Activated CD8-positive, alpha-beta T cell treated with anti-CD3 and anti-CD28 coated beads for 36 hours (primary cell): Measurements from ENCODE around the gene ID3. TPM values are rescaled to one million over a fixed set of nuclear protein-coding genes. Genes with fewer than 3 reads are reported as not detected.

ENCODE experiments used
- ATAC-seq: fragments of 200-7000 bp; cut with Tn5 transposase; one replicate; pipeline ENCODE4 v1.10.0; 2021; ENCODE audit warnings: mild to moderate bottlenecking, moderate library complexity
- CTCF ChIA-PET: fragments of 350-600 bp; sonication (Branson Sonifier 250); formaldehyde crosslinking; loops from one replicate; lab custom pipeline; 2021; ENCODE audit warnings: antibody characterized with exemption; lab: Charles Lee
- POLR2A ChIA-PET: fragments of 350-600 bp; sonication (Branson Sonifier 250); formaldehyde crosslinking; loops from one replicate; lab custom pipeline; 2021; ENCODE audit warnings: antibody characterized with exemption; lab: Charles Lee
- DNase-seq: peaks from one replicate; pipeline ENCODE4 v3.0.0-alpha.2; 2020
- H3K27ac Mint-ChIP-seq: one replicate; pipeline ENCODE4 v1.8.0; 2021; ENCODE audit warnings: mild to moderate bottlenecking, mixed read lengths
- H3K27me3 Mint-ChIP-seq: one replicate; pipeline ENCODE4 v1.8.0; 2021; ENCODE audit warnings: mixed read lengths
- H3K36me3 Mint-ChIP-seq: one replicate; pipeline ENCODE4 v1.8.0; 2021; ENCODE audit warnings: low read depth, mixed read lengths
- H3K4me1 Mint-ChIP-seq: one replicate; pipeline ENCODE4 v1.8.0; 2021; ENCODE audit warnings: low read depth, mixed read lengths
- H3K4me3 Mint-ChIP-seq: one replicate; pipeline ENCODE4 v1.8.0; 2021; ENCODE audit warnings: mild to moderate bottlenecking, moderate library complexity, mixed read lengths
- H3K9me3 Mint-ChIP-seq: one replicate; pipeline ENCODE4 v1.8.0; 2021; ENCODE audit warnings: mixed read lengths
- CTCF ChIP-seq: fragments of 200-600 bp; IDR thresholded peaks from one replicate; pipeline ENCODE4 v1.8.0; 2022; ENCODE audit warnings: antibody characterized with exemption, mild to moderate bottlenecking
- intact Hi-C: fragments of 100-400 bp; cut with micrococcal nuclease; formaldehyde crosslinking; loops from one replicate; pipeline ENCODE4 v1.10.0; 2022
- total RNA-seq, 2 experiments: library from RNA; stranded (reverse); gene quantifications; one replicate each; pipeline ENCODE4 v1.2.3, GENCODE V29; 2021

Gene ID3
- total RNA-seq, 2 experiments from 2014 or later = 70.4 to 74.3 TPM

- TF ChIP-seq CTCF = no peak
- POLR2A ChIA-PET = interaction anchor here (0.6 to 4.8 kb wide), 9 partner anchors 9 to 224 kb away, joined by 3 to 22 read pairs (median 4); partner anchors contain the start of gene RPL11
- Mint-ChIP-seq H3K27ac (peak overlapping the region; percentile 39), H3K4me3 (no peak overlapping the region), H3K9me3 (no peaks in the 10 kb centered on the region), H3K36me3 (peaks cover 55% of the 10 kb centered on the region), H3K4me1 (peaks cover 61% of the 10 kb centered on the region), H3K27me3 (no peaks in the 10 kb centered on the region)
- ATAC-seq (no peak), DNase-seq (no peak)
- intact Hi-C loops = no loop called here
- CTCF ChIA-PET = interaction anchor here (0.7 to 14.8 kb wide), 5 partner anchors 11 to 111 kb away, joined by 3 to 202 read pairs (median 10); no protein-coding TSS in a partner anchor
Observed at GRCh38 chr1:23526329-23527041, 32.8 kb downstream of the ID3 start.

GRCh38 chr1:23525558-23526250, 33.6 kb downstream of the ID3 start:
- POLR2A ChIA-PET = interaction anchor here (0.6 to 2.9 kb wide), 10 partner anchors 8 to 289 kb away, joined by 3 to 10 read pairs (median 4); no protein-coding TSS in a partner anchor
- no peak for DNase-seq

GRCh38 chr1:23524716-23525401, 34.4 kb downstream of the ID3 start:
- H3K4me1 Mint-ChIP-seq = peaks cover 59% of the 10 kb centered on the region
- CTCF ChIA-PET = interaction anchor here (0.8 to 14.8 kb wide), 10 partner anchors 8 to 140 kb away, joined by 3 to 202 read pairs (median 6); no protein-coding TSS in a partner anchor
- peak; percentile 12 for ATAC-seq

More at GRCh38 chr1:23525558-23526250, 33.6 kb downstream of the ID3 start:
- Mint-ChIP-seq H3K36me3 (peaks cover 62% of the 10 kb centered on the region), H3K4me1 (peaks cover 59% of the 10 kb centered on the region), H3K4me3 (peak overlapping the region; percentile 26), H3K9me3 (no peaks in the 10 kb centered on the region), H3K27me3 (no peaks in the 10 kb centered on the region), H3K27ac (peak overlapping the region; percentile 39)
- TF ChIP-seq CTCF = no peak
- no peak for ATAC-seq
- intact Hi-C loops = no loop called here
- CTCF ChIA-PET = interaction anchor here (1.4 to 14.8 kb wide), 7 partner anchors 14 to 139 kb away, joined by 3 to 202 read pairs (median 7); no protein-coding TSS in a partner anchor

GRCh38 chr1:23524163-23524562, 35.1 kb downstream of the ID3 start:
- CTCF ChIA-PET = interaction anchor here (0.8 to 14.8 kb wide), 8 partner anchors 9 to 134 kb away, joined by 3 to 202 read pairs (median 6); no protein-coding TSS in a partner anchor
- H3K9me3 Mint-ChIP-seq = no peaks in the 10 kb centered on the region
- POLR2A ChIA-PET = interaction anchor here (0.6 to 2.9 kb wide), 11 partner anchors 10 to 212 kb away, joined by 3 to 10 read pairs (median 6); no protein-coding TSS in a partner anchor
- peaks cover 59% of the 10 kb centered on the region for H3K36me3 Mint-ChIP-seq
- TF ChIP-seq CTCF = no peak
- no peaks in the 10 kb centered on the region for H3K27me3 Mint-ChIP-seq
- DNase-seq (no peak), ATAC-seq (no peak)
- no peak overlapping the region for H3K4me3 Mint-ChIP-seq
- H3K4me1 Mint-ChIP-seq = peaks cover 53% of the 10 kb centered on the region
- intact Hi-C loops = no loop called here
- no peak overlapping the region for H3K27ac Mint-ChIP-seq

More at GRCh38 chr1:23524716-23525401, 34.4 kb downstream of the ID3 start:
- no peaks in the 10 kb centered on the region for H3K27me3 Mint-ChIP-seq
- H3K9me3 Mint-ChIP-seq = no peaks in the 10 kb centered on the region
- TF ChIP-seq CTCF = no peak
- DNase-seq = peak; percentile 42
- peaks cover 63% of the 10 kb centered on the region for H3K36me3 Mint-ChIP-seq
- H3K27ac Mint-ChIP-seq = no peak overlapping the region
- no peak overlapping the region for H3K4me3 Mint-ChIP-seq
- POLR2A ChIA-PET = interaction anchor here (0.5 to 2.9 kb wide), 14 partner anchors 8 to 291 kb away, joined by 3 to 10 read pairs (median 4); no protein-coding TSS in a partner anchor
- intact Hi-C loops = no loop called here
